Psoas muscle (tissue), 8 donors: ENCODE measurements around the gene U2AF2. TPM values are rescaled to one million over a fixed set of nuclear protein-coding genes. Genes with fewer than 3 reads are reported as not detected.

Experiments used
- ATAC-seq, 4 donors: fragments of 200-7000 bp; cut with Tn5 transposase; one replicate each; pipeline ENCODE4 v1.9.1; 2020; ENCODE audit warnings: moderate library complexity in 3 of 4, mild to moderate bottlenecking in 2 of 4
- DNase-seq, 2 donors: peaks; one replicate each; pipeline ENCODE4 v3.0.0-alpha.2; 2020
- H3K27ac ChIP-seq: fragments of 200-600 bp; one replicate; pipeline ENCODE4 v1.8.0; 2022
- H3K27me3 ChIP-seq, 3 donors: fragments of 200-600 bp in 1 of 3; one replicate each; pipeline versions ENCODE4 v1.6.1 to v1.8.0; 2013 to 2022; ENCODE audit warnings: low read length in 2 of 3, mild to moderate bottlenecking in 2 of 3, moderate library complexity in 1 of 3; ENCODE audit not compliant: insufficient read depth in 3 of 3
- H3K36me3 ChIP-seq, 2 donors: fragments of 200-600 bp in 1 of 2; one replicate each; pipeline versions ENCODE4 v1.6.1 to v1.8.0; 2013 to 2022; ENCODE audit warnings: low read depth in 1 of 2, mild to moderate bottlenecking in 1 of 2, moderate library complexity in 1 of 2; ENCODE audit not compliant: insufficient read depth in 1 of 2
- H3K4me1 ChIP-seq: fragments of 200-600 bp; one replicate; pipeline ENCODE4 v1.8.0; 2022
- H3K4me3 ChIP-seq: fragments of 200-600 bp; one replicate; pipeline ENCODE4 v1.8.0; 2022; ENCODE audit warnings: mild to moderate bottlenecking
- H3K9me3 ChIP-seq: fragments of 200-600 bp; one replicate; pipeline ENCODE4 v1.8.0; 2022
- CTCF ChIP-seq: fragments of 200-600 bp; IDR thresholded peaks from one replicate; pipeline ENCODE4 v1.8.0; 2022; ENCODE audit warnings: antibody characterized with exemption
- WGBS, 3 donors: extraction: QIAGEN DNeasy Blood & Tissue Kit; methylation state at CpG; one replicate each; pipeline versions ENCODE4 v1.1.6 to v1.1.7; 2013; 5-methylcytosine and 5-hydroxymethylcytosine counted together
- intact Hi-C, 2 donors: fragments of 100-400 bp; cut with DNase I; formaldehyde crosslinking; loops; one replicate each; pipeline versions ENCODE4 v1.11.0 to v1.14.2; 2022
- polyA plus RNA-seq, 3 donors: library from polyadenylated mRNA; stranded (reverse); fragments of 200-250 nt; gene quantifications; one replicate each; pipeline ENCODE4 v1.2.3, GENCODE V29; 2013
- total RNA-seq, 4 donors: library from RNA; stranded (reverse); fragmentation: NEBNext Ultra II Directional in 2 of 4; extraction: Animal tissue kit (Norgen Biotek cat#: 25700) in 2 of 4; gene quantifications; one replicate each; pipeline versions ENCODE4 v1.2.1 to v1.2.4, GENCODE V29; 2021 to 2023
- donor health status: healthy with polysubstance abuse.
- donor health status: DM: no; HTN: no; CAD: no; lungs with moderate emphysema.
- donor health status: Bipolar disorder and iron deficiency.
- donor health status: healthy.
- donor health status: DM: yes; HTN: yes; CAD: no.
- donor health status: DM: no; HTN: no; CAD: no.
- donor health status: DM: no; HTN: no; CAD: no.
- donor health status: DM: yes; HTN: yes; CAD: no.

Gene U2AF2
- total and polyA plus RNA-seq, 7 donors: 54.1 to 116 (median 72.6) TPM

DNA sequence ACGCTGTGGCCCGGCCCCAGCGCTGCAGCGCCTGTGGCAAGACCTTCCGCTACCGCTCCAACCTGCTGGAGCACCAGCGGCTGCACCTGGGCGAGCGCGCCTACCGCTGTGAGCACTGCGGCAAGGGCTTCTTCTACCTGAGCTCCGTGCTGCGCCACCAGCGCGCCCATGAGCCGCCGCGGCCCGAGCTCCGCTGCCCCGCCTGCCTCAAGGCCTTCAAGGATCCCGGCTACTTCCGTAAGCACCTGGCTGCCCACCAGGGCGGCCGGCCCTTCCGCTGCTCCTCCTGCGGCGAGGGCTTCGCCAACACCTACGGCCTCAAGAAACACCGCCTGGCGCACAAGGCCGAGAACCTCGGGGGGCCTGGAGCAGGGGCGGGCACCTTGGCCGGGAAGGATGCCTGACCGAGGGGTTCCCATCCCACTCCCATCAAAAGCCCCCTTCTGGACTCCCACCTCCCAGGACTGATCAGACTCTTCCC is 38.4 kb upstream of the U2AF2 start:
- Histone ChIP-seq H3K27me3 (no peaks in the 10 kb centered on the region), H3K27ac (no peak overlapping the region), H3K9me3 (no peaks in the 10 kb centered on the region), H3K4me1 (peaks cover 30% of the 10 kb centered on the region), H3K4me3 (no peak overlapping the region), H3K36me3 (peaks cover 7 to 41% of the 10 kb centered on the region in 2 donors)
- DNase-seq (no peak), ATAC-seq (no peak)
- intact Hi-C loops: no loop called here
- no peak for TF ChIP-seq CTCF
- 97 to 98% (median 97%) methylated on average over 37 to 38 of the region's 38 CpGs for WGBS, 3 donors

DNA sequence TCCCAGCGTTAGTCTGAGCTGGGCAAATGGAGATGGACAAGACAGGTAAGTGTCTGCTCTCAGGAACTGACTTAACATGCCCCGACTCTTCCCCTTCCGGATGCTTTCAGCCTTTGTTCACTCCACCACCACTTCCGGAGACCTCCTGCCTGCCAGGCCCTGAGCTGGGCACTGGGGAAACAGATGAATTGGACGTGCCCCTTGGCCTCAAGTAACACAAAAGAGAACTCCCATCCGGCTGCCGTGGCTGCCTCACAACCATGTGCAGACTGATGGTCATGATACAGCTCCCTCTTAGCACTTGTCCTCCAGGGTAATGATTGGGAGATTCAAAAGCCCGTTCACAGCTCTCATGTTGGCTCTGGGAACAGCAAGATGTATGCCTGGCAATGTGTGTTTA is 37.4 kb upstream of the U2AF2 start:
- Histone ChIP-seq H3K9me3 (no peaks in the 10 kb centered on the region), H3K4me1 (peaks cover 22% of the 10 kb centered on the region), H3K27me3 (no peaks in the 10 kb centered on the region), H3K36me3 (peaks cover 11 to 48% of the 10 kb centered on the region in 2 donors), H3K4me3 (no peak overlapping the region), H3K27ac (peak overlapping the region; percentile 24)
- intact Hi-C loops: no loop called here
- TF ChIP-seq CTCF: no peak
- no peak for ATAC-seq
- WGBS, 3 donors: 72 to 83% (median 82%) methylated on average over 8 of the region's 8 CpGs
- no peak for DNase-seq

DNA sequence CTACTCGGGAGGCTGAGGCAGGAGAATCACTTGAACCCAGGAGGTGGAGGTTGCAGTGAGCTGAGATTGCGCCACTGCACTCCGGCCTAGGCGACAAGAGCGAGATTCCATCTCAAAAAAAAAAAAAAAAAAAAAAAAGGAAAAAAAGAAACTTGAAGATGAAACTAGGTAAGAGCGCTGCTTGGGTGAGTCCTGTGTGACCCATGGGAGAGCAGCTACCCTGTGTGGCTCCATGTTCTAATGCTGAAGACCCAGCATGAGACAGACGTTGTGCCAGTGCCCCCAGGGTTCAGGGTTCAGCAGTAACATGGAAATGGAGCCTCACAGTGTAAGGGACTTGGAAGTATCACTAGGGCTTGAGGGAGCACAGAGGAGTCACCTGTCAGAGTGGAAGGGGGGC is 36.4 kb upstream of the U2AF2 start:
- intact Hi-C loops: no loop called here
- no peak for ATAC-seq
- H3K9me3 ChIP-seq: no peaks in the 10 kb centered on the region
- H3K36me3 ChIP-seq: peaks cover 11 to 51% of the 10 kb centered on the region in 2 donors
- WGBS, 3 donors: 75 to 91% (median 81%) methylated on average over 7 of the region's 7 CpGs
- TF ChIP-seq CTCF: no peak
- H3K4me1 ChIP-seq: peaks cover 30% of the 10 kb centered on the region
- peak overlapping the region; percentile 50 for H3K27ac ChIP-seq
- H3K4me3 ChIP-seq: no peak overlapping the region
- no peaks in the 10 kb centered on the region for H3K27me3 ChIP-seq
- no peak for DNase-seq

- Histone ChIP-seq H3K9me3 (no peaks in the 10 kb centered on the region), H3K27me3 (no peaks in the 10 kb centered on the region), H3K27ac (peak overlapping the region; percentile 53), H3K4me1 (peaks cover 35% of the 10 kb centered on the region), H3K4me3 (no peak overlapping the region), H3K36me3 (peaks cover 11 to 44% of the 10 kb centered on the region in 2 donors)
- TF ChIP-seq CTCF: no peak
- DNase-seq: no peak
- ATAC-seq: no peak
- intact Hi-C loops: no loop called here
- 68 to 84% (median 69%) methylated on average over 3 of the region's 3 CpGs for WGBS, 3 donors
Observed at GRCh38 chr19:55619286-55619685, 35.5 kb upstream of the U2AF2 start.
